ENCODE measurements around the gene DIP2C.

DIP2C gene

DNA sequence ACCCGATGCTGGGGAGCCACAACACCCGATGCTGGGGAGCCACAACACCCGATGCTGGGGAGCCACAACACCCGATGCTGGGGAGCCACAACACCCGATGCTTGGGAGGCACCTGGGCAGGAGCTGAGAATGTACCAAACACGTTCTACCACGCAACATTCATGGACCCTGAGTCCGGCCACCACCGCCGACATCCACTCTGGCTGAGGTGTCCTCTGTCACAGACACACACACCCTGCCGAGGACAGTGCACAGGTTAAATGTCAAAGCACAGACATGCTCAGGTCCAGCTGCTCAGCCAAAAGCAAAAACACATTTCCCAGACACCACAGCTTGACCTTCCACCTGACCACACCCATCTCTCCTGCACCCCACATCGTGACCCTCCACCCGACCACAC lies 148.4 kb downstream of the DIP2C start:
- no peaks in the 10 kb centered on the region for H3K27me3 ChIP-seq (replicated peaks)
- H3K27ac ChIP-seq, result no peak overlapping the region
- in situ Hi-C loops (cut with HindIII; ENCODE audit: low pct_ligation_motif_present, low sequenced_read_pairs), result no loop called here
- TF ChIP-seq, protein P1, sequence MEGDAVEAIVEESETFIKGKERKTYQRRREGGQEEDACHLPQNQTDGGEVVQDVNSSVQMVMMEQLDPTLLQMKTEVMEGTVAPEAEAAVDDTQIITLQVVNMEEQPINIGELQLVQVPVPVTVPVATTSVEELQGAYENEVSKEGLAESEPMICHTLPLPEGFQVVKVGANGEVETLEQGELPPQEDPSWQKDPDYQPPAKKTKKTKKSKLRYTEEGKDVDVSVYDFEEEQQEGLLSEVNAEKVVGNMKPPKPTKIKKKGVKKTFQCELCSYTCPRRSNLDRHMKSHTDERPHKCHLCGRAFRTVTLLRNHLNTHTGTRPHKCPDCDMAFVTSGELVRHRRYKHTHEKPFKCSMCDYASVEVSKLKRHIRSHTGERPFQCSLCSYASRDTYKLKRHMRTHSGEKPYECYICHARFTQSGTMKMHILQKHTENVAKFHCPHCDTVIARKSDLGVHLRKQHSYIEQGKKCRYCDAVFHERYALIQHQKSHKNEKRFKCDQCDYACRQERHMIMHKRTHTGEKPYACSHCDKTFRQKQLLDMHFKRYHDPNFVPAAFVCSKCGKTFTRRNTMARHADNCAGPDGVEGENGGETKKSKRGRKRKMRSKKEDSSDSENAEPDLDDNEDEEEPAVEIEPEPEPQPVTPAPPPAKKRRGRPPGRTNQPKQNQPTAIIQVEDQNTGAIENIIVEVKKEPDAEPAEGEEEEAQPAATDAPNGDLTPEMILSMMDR (IDR thresholded peaks at IDR 0.05; ENCODE audit: low read depth, low read length, missing control alignments), result no peak
- DNase-seq, result no peak
- no peaks in the 10 kb centered on the region for H3K36me3 ChIP-seq (replicated peaks)
- H3K4me3 ChIP-seq (ENCODE audit: low read depth, low read length), result no peak overlapping the region

DNA sequence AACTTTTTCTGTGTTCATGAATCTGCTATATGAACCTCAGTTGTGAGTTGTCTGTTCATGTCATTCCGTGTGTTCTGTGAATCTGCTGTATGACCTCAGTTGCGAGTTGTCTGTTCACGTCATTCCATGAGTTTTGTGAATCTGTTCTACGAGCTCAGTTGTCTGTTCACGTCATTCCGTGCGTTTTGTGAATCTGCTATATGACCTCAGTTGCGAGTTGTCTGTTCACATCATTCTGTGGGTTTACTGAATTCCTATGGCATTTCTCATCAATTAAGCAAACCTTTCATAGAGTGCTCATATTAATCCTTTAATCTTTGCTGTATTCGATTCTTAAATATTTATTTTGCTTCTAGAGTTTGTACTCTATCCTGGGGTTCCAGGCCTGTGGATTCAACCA lies 150.6 kb downstream of the DIP2C start:
- in situ Hi-C loops (cut with HindIII; ENCODE audit: low pct_ligation_motif_present, low sequenced_read_pairs), result no loop called here
- DNase-seq, result peak; percentile 90
- TF ChIP-seq, protein P1 (IDR thresholded peaks at IDR 0.05; ENCODE audit: low read depth, low read length, missing control alignments), result no peak
- Histone ChIP-seq H3K36me3 (replicated peaks) (no peaks in the 10 kb centered on the region), H3K27ac (no peak overlapping the region), H3K4me3 (ENCODE audit: low read depth, low read length) (no peak overlapping the region), H3K27me3 (replicated peaks) (no peaks in the 10 kb centered on the region)

DNA sequence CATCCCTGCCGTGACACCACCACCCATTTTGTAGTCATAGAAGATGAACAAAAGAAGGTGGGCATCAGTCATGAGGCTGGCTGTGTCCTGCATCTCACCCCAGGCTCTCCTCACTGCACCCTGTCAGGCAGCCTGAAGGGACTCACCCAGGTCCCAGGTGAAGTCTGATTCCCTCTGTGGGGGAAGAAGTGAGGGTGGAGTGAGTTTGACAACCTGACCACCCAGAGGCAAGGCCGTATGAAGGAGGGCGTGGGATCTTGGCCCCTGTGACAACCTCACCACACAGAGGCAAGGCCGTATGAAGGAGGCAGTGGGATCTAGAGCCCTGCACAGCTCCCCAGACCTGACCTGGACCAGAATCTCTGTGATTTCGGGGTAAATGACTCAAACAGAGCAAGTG lies 152.5 kb downstream of the DIP2C start:
- TF ChIP-seq, protein P1 (IDR thresholded peaks at IDR 0.05; ENCODE audit: low read depth, low read length, missing control alignments), result no peak
- in situ Hi-C loops (cut with HindIII; ENCODE audit: low pct_ligation_motif_present, low sequenced_read_pairs), result no loop called here
- DNase-seq, result no peak
- H3K4me3 ChIP-seq (ENCODE audit: low read depth, low read length), result no peak overlapping the region
- H3K36me3 ChIP-seq (replicated peaks), result no peaks in the 10 kb centered on the region
- no peaks in the 10 kb centered on the region for H3K27me3 ChIP-seq (replicated peaks)
- H3K27ac ChIP-seq, result no peak overlapping the region

DNA sequence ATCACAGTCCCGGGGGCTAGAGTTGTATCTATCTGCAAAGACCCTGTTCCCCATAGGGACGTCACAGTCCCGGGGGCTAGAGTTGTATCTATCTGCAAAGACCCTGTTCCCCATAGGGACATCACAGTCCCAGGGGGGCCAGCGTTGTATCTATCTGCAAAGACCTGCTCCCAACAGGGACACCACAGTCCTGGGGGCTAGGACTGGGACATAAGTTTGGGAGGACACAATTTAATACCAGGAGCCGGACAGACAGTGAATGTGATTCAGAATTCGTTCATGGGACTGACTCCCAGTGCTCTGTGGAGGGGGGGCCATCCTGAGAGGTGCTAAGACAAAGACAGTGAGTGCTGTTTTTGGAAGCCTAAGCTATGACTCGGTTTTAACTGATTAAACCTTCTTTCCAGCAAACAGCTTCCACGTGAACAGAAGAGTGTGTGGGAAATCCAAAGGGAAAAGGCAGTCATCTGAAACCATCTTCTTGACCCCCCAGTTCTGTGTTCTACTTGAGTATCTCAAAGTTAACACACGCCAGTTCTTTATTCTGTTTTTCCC lies 153.0 kb downstream of the DIP2C start:
- Histone ChIP-seq H3K27me3 (replicated peaks) (no peaks in the 10 kb centered on the region), H3K4me3 (ENCODE audit: low read depth, low read length) (no peak overlapping the region), H3K36me3 (replicated peaks) (no peaks in the 10 kb centered on the region), H3K27ac (no peak overlapping the region)
- in situ Hi-C loops (cut with HindIII; ENCODE audit: low pct_ligation_motif_present, low sequenced_read_pairs), result no loop called here
- peak; percentile 5 for DNase-seq
- TF ChIP-seq, protein P1 (IDR thresholded peaks at IDR 0.05; ENCODE audit: low read depth, low read length, missing control alignments), result no peak

DNA sequence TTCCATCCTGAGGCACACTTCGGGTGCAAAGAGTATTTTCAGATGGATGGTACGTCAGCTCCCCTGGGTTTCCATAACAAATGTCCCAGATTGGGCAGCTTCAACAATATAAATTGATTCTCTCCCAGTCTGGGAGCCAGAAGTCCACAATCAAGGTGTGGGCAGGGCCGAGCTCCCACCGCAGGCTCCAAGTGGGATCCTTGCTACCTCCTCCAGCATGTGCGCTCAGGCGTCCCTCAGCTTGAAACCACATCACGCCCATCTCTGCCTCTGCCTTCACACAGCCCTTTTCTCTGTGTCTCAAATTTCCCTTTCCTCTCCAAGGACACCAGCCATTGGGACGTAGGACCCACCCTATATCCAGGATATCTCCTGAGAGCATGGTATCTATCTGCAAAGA lies 153.5 kb downstream of the DIP2C start:
- Histone ChIP-seq H3K27me3 (replicated peaks) (no peaks in the 10 kb centered on the region), H3K4me3 (ENCODE audit: low read depth, low read length) (no peak overlapping the region), H3K27ac (no peak overlapping the region), H3K36me3 (replicated peaks) (no peaks in the 10 kb centered on the region)
- TF ChIP-seq, protein P1 (IDR thresholded peaks at IDR 0.05; ENCODE audit: low read depth, low read length, missing control alignments), result no peak
- in situ Hi-C loops (cut with HindIII; ENCODE audit: low pct_ligation_motif_present, low sequenced_read_pairs), result no loop called here
- DNase-seq, result no peak

DNA sequence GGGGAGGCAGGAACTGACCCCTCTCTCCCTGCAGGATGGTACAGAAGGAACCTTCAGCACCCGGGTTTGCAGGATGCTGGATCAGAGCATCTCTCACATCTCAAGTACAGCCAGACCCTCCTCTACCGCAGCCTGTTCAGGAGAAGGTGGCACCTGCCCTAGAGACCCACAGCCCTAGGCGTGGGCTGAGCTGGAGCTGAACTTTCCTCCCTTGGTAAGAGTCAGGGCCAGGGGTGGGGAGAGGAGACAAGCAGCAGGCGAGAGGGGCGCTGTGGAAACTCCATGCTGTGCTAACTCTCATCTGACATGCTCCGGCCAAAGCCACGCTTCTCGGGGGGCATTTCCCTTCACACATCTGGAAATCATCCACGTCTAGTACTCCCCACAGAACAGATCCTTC lies 154.4 kb downstream of the DIP2C start:
- in situ Hi-C loops (cut with HindIII; ENCODE audit: low pct_ligation_motif_present, low sequenced_read_pairs), result no loop called here
- TF ChIP-seq, protein P1 (IDR thresholded peaks at IDR 0.05; ENCODE audit: low read depth, low read length, missing control alignments), result no peak
- H3K36me3 ChIP-seq (replicated peaks), result no peaks in the 10 kb centered on the region
- DNase-seq, result no peak
- no peak overlapping the region for H3K27ac ChIP-seq
- H3K4me3 ChIP-seq (ENCODE audit: low read depth, low read length), result no peak overlapping the region
- H3K27me3 ChIP-seq (replicated peaks), result no peaks in the 10 kb centered on the region

Data from brain microvascular endothelial cell (primary cell).